Nephron (organoid): Measurements from ENCODE around the gene PCNX1.

ENCODE experiments used
- H3K27ac Mint-ChIP-seq, 3 experiments: 2 replicates each; pipeline ENCODE4 v1.8.0; 2020; ENCODE audit warnings: mixed read lengths in 3 of 3, mild to moderate bottlenecking in 2 of 3, moderate library complexity in 1 of 3
- H3K27me3 Mint-ChIP-seq: 2 replicates; pipeline ENCODE4 v1.8.0; 2021; ENCODE audit warnings: low read depth, mild to moderate bottlenecking, moderate library complexity, mixed read lengths
- H3K36me3 Mint-ChIP-seq: 2 replicates; pipeline ENCODE4 v1.8.0; 2020; ENCODE audit warnings: low read depth, mixed read lengths
- H3K4me1 Mint-ChIP-seq: 2 replicates; pipeline ENCODE4 v1.8.0; 2020; ENCODE audit warnings: mixed read lengths
- H3K4me3 Mint-ChIP-seq, 3 experiments: 2 replicates each; pipeline ENCODE4 v1.8.0; 2020; ENCODE audit warnings: mild to moderate bottlenecking in 3 of 3, mixed read lengths in 3 of 3, moderate library complexity in 2 of 3
- H3K9me3 Mint-ChIP-seq: 2 replicates; pipeline ENCODE4 v1.8.0; 2020; ENCODE audit warnings: mixed read lengths
- CTCF ChIP-seq, 3 experiments: fragments of 200-600 bp; sonication (generic); IDR thresholded peaks; one replicate each; pipeline ENCODE4 v1.5.0; 2021; ENCODE audit warnings: antibody characterized with exemption in 3 of 3; ENCODE audit not compliant: unreplicated experiment in 3 of 3

PCNX1 gene

GRCh38 chr14:70882776-70883492 is 24.3 kb upstream of the PCNX1 start:
- H3K27me3 Mint-ChIP-seq = peaks cover 14% of the 10 kb centered on the region
- no peak for TF ChIP-seq CTCF (IDR thresholded peaks at IDR 0.05; ENCODE audit: unreplicated experiment in 3 of 3)
- H3K4me1 Mint-ChIP-seq = peaks cover 4% of the 10 kb centered on the region
- no peak overlapping the region for H3K4me3 Mint-ChIP-seq
- no peaks in the 10 kb centered on the region for H3K9me3 Mint-ChIP-seq
- no peak overlapping the region for H3K27ac Mint-ChIP-seq
- H3K36me3 Mint-ChIP-seq = no peaks in the 10 kb centered on the region

- Mint-ChIP-seq H3K4me1 (peaks cover 4% of the 10 kb centered on the region), H3K9me3 (no peaks in the 10 kb centered on the region), H3K36me3 (no peaks in the 10 kb centered on the region), H3K27ac (no peak overlapping the region), H3K27me3 (peaks cover 18% of the 10 kb centered on the region), H3K4me3 (no peak overlapping the region)
- no peak for TF ChIP-seq CTCF (IDR thresholded peaks at IDR 0.05; ENCODE audit: unreplicated experiment in 3 of 3)
Observed at GRCh38 chr14:70884595-70885342, 22.5 kb upstream of the PCNX1 start.

GRCh38 chr14:70885343-70886022 is 21.8 kb upstream of the PCNX1 start:
- no peak for TF ChIP-seq CTCF (IDR thresholded peaks at IDR 0.05; ENCODE audit: unreplicated experiment in 3 of 3)
- Mint-ChIP-seq H3K9me3 (no peaks in the 10 kb centered on the region), H3K27ac (no peak overlapping the region), H3K36me3 (no peaks in the 10 kb centered on the region), H3K4me3 (no peak overlapping the region), H3K4me1 (peaks cover 4% of the 10 kb centered on the region), H3K27me3 (peaks cover 18% of the 10 kb centered on the region)

- no peak overlapping the region for H3K4me3 Mint-ChIP-seq
- H3K27me3 Mint-ChIP-seq = peaks cover 13% of the 10 kb centered on the region
- no peaks in the 10 kb centered on the region for H3K36me3 Mint-ChIP-seq
- H3K9me3 Mint-ChIP-seq = no peaks in the 10 kb centered on the region
- H3K27ac Mint-ChIP-seq = no peak overlapping the region
- peaks cover 4% of the 10 kb centered on the region for H3K4me1 Mint-ChIP-seq
- TF ChIP-seq CTCF (IDR thresholded peaks at IDR 0.05; ENCODE audit: unreplicated experiment in 3 of 3) = no peak
Observed at GRCh38 chr14:70886421-70887206, 20.6 kb upstream of the PCNX1 start.

GRCh38 chr14:70887207-70887681 is 20.0 kb upstream of the PCNX1 start:
- H3K4me3 Mint-ChIP-seq = no peak overlapping the region
- H3K36me3 Mint-ChIP-seq = no peaks in the 10 kb centered on the region
- H3K9me3 Mint-ChIP-seq = no peaks in the 10 kb centered on the region
- peaks cover 4% of the 10 kb centered on the region for H3K4me1 Mint-ChIP-seq
- no peak overlapping the region for H3K27ac Mint-ChIP-seq
- no peak for TF ChIP-seq CTCF (IDR thresholded peaks at IDR 0.05; ENCODE audit: unreplicated experiment in 3 of 3)
- peaks cover 13% of the 10 kb centered on the region for H3K27me3 Mint-ChIP-seq
